ENCODE data around the gene SIX4. TPM values are rescaled to one million over a fixed set of nuclear protein-coding genes. Genes with fewer than 3 reads are reported as not detected.

SIX4 gene
- total RNA-seq, 4 donors from 2014 or later, result 0.95 to 13.4 (median 3.0) TPM

GRCh38 chr14:60707858-60708257, 16.3 kb downstream of the SIX4 start:
- DNase-seq (ENCODE audit: low spot score) (no peak), ATAC-seq (ENCODE audit: low FRiP score) (no peak)
- TF ChIP-seq CTCF (IDR thresholded peaks at IDR 0.05), result no peak

- no peak for TF ChIP-seq CTCF (IDR thresholded peaks at IDR 0.05)
These were observed 19.1 kb downstream of the SIX4 start for GRCh38 chr14:60705100-60705499.

DNA sequence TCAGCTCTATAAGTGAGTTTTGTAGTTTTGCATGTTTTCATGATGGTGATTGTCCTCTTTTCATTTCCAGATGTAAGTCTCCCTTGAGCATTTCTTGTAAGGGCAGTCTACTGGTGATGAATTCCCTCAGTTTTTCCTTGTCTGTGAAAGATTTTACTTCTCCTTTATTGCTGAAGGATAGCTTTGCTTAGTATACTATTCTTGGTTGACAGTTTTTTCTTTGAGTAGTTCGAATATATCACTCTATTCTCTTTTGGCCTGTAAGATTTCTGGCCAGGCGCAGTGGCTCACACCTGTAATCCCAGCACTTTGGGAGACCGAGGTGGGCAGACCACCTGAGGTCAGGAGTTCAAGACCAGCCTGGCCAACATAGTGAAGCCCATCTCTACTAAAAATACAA, 23.6 kb downstream of the SIX4 start:
- DNase-seq (ENCODE audit: low spot score), result no peak
- no peak for ATAC-seq (ENCODE audit: low FRiP score)
- no peak for TF ChIP-seq CTCF (IDR thresholded peaks at IDR 0.05)

More at GRCh38 chr14:60705100-60705499, 19.1 kb downstream of the SIX4 start:
- ATAC-seq (ENCODE audit: low FRiP score) (no peak), DNase-seq (ENCODE audit: low spot score) (no peak)

DNA sequence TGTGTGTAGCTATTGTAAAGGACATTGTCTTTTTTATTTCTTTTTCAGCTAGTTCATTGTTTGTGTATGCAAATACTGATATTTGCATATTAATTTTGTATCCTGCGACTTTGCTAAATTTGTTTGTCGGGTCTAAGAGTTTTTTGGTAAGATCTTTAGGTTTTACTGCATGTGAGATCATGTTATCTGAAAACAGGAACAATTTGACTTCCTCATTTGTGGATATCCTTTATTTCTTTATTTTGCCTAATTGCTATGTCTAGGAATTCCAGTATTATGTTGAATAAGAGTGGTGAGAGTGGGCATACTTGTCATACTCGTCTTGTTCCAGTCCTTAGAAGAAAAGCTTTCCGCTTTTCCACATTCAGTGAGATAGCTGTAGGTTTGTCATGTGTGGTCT, 28.8 kb downstream of the SIX4 start:
- no peak for TF ChIP-seq CTCF (IDR thresholded peaks at IDR 0.05)
- ATAC-seq (ENCODE audit: low FRiP score), result no peak

DNA sequence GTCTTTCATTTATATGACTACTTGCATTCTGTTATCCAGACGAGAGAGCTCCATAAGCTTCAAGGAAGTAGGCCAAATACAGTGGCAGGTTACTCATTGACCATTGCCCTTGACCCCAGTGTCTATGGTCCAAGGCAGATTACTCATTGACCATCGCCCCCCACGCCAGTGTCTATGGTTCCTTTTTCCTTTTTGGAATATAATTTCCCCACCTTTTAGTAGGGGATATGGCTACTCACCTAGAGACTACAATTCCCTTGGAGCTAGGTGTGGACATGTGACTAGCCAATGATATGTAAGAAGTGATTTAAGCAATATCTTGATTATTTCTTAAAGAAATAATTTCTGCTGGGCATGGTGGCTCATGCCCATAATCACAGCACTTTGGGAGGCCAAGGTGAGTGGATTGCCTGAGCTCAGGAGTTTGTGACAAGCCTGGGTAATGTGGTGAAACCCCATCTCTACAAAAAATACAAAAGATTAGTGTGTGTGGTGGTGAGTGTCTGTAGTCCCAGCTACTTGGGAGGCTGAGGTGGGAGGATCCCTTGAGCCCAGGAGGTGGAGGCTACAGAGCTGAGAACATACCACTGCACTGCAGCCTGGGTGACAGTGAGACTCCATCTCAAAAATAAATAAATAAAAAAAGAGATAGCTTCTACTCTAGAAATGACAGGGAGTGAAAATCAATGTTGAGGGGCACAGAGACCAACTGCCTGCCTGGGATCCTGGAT, 32.6 kb downstream of the SIX4 start:
- DNase-seq (ENCODE audit: low spot score) (no peak), ATAC-seq (ENCODE audit: low FRiP score) (no peak)
- TF ChIP-seq CTCF (IDR thresholded peaks at IDR 0.05), result no peak

More for the DNA sequence above, 28.8 kb downstream of the SIX4 start:
- no peak for DNase-seq (ENCODE audit: low spot score)

DNA sequence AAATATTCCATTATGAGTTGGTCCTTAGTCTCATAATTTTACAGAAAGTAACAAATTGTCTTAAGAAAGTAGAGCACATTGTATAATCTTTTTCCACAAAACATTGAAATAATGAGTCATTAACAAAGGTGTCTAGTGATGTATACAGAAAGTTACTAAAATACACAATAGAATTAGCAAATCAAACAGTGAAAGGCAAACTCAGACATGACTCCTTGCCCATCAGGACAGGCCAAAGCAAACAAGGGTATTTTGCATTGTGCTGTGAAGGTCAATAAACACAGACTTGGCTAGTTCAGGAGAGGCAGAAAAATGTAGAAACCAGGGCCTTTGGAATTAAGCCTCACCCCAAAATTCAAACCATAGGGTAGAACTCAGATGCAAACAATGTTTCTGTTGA, 37.3 kb downstream of the SIX4 start:
- TF ChIP-seq CTCF (IDR thresholded peaks at IDR 0.05), result no peak
- DNase-seq (ENCODE audit: low spot score), result no peak
- no peak for ATAC-seq (ENCODE audit: low FRiP score)

DNA sequence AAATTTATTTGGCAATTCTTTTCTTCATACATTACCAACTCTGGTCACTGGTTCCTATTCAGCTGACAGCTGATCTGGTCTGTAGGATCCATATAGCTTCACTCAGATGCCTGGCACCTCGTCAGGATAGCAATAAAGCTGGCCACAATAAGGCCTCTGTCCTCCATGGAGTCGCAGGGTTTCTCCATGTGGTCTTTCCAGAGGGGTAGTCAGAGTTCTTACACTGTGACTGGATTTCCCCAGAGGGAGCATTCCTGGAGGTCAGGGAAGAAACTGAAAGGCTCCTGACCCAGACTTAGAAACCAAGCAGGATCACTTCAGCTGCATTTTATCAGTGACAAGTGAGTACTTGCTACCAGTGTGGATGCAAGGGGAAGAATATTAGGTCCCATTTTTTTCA, 39.9 kb downstream of the SIX4 start:
- TF ChIP-seq CTCF (IDR thresholded peaks at IDR 0.05), result no peak
- no peak for ATAC-seq (ENCODE audit: low FRiP score)
- no peak for DNase-seq (ENCODE audit: low spot score)

All from omental fat pad (tissue), 4 donors.